H1 (cell line): ENCODE data around the gene KMT2E. TPM values are rescaled to one million over a fixed set of nuclear protein-coding genes. Genes with fewer than 3 reads are reported as not detected.

Source experiments
- BACH1 ChIP-seq: IDR thresholded peaks from 2 replicates; pipeline ENCODE4 v1.6.1; 2012; ENCODE audit warnings: low read length, improper control_type of control experiment
- BCL11A ChIP-seq, 2 experiments: IDR thresholded peaks; one replicate each; pipeline ENCODE4 v1.6.1; 2011; ENCODE audit warnings: low read depth in 2 of 2, low read length in 2 of 2, mild to moderate bottlenecking in 2 of 2
- CBX8 ChIP-seq: fragments of 300-800, 300-1000 bp; sonication (generic); IDR thresholded peaks from 2 replicates; pipeline ENCODE4 v1.7.1; 2016; ENCODE audit warnings: low read depth, low read length, borderline replicate concordance
- EGR1 ChIP-seq: IDR thresholded peaks from 2 replicates; pipeline ENCODE4 v1.6.1; 2011; ENCODE audit warnings: low read depth, low read length, borderline replicate concordance
- JUN ChIP-seq: IDR thresholded peaks from 2 replicates; pipeline ENCODE4 v1.6.1; 2011; ENCODE audit warnings: low read depth, mild to moderate bottlenecking, improper control_type of control experiment, low read length
- KDM1A ChIP-seq: fragments of 200-600, 300-600 bp; sonication (generic); IDR thresholded peaks from 2 replicates; pipeline ENCODE4 v1.7.1; 2016; ENCODE audit warnings: mild to moderate bottlenecking, low read length, borderline replicate concordance
- KDM4A ChIP-seq: IDR thresholded peaks from one replicate; pipeline ENCODE4 v1.7.1; 2012; ENCODE audit warnings: low read depth, mild to moderate bottlenecking, moderate library complexity, low read length, inconsistent platforms; ENCODE audit not compliant: severe bottlenecking
- KDM5A ChIP-seq: fragments of 200-600 bp; IDR thresholded peaks from 2 replicates; pipeline ENCODE4 v1.7.1; 2012; ENCODE audit warnings: mild to moderate bottlenecking, low read length, inconsistent platforms, mixed read lengths
- MAFK ChIP-seq: IDR thresholded peaks from 2 replicates; pipeline ENCODE4 v1.6.1; 2012; ENCODE audit warnings: low read depth, mild to moderate bottlenecking, improper control_type of control experiment, low read length
- POLR2AphosphoS5 ChIP-seq: IDR thresholded peaks from 2 replicates; pipeline ENCODE4 v1.6.1; 2011; ENCODE audit warnings: low read depth, low read length
- RXRA ChIP-seq: IDR thresholded peaks from 2 replicates; pipeline ENCODE4 v1.6.1; 2011; ENCODE audit warnings: low read depth, mild to moderate bottlenecking, low read length, moderate library complexity; ENCODE audit not compliant: insufficient read depth
- SIN3A ChIP-seq, 2 experiments: IDR thresholded peaks in 1 of 2; conservative IDR thresholded peaks in 1 of 2; 2 replicates each; pipeline ENCODE4 v1.6.1; 2011 to 2012; ENCODE audit warnings: low read length in 2 of 2, improper control_type of control experiment in 1 of 2, low read depth in 1 of 2, mild to moderate bottlenecking in 1 of 2
- SP1 ChIP-seq: IDR thresholded peaks from 2 replicates; pipeline ENCODE4 v1.6.1; 2011; ENCODE audit warnings: low read depth, low read length
- SP4 ChIP-seq: IDR thresholded peaks from 2 replicates; pipeline ENCODE4 v1.6.1; 2012; ENCODE audit warnings: low read length, inconsistent platforms
- SRF ChIP-seq: IDR thresholded peaks from 2 replicates; pipeline ENCODE4 v1.6.1; 2011; ENCODE audit warnings: mild to moderate bottlenecking, low read depth, low read length, moderate library complexity
- TBP ChIP-seq: IDR thresholded peaks from 2 replicates; pipeline ENCODE4 v1.6.1; 2011; ENCODE audit warnings: low read depth, low read length, improper control_type of control experiment
- ZNF274 ChIP-seq: IDR thresholded peaks from 2 replicates; pipeline ENCODE4 v1.7.0; 2012; ENCODE audit warnings: low read length, borderline replicate concordance; ENCODE audit errors: extremely low read depth
- polyA plus RNA-seq, 7 experiments: library from polyadenylated mRNA; depleted of rRNA in 3 of 7; stranded (reverse) in 5 of 7; unstranded in 2 of 7; fragments of >200 nt in 5 of 7; fragments of 200-250 nt in 2 of 7; gene quantifications; 1 replicate in 5 of 7; 2 replicates in 1 of 7; 4 replicates in 1 of 7; pipeline versions ENCODE4 v1.2.1 to v1.2.3, GENCODE V29; 2011 to 2013; ENCODE audit warnings: missing spikeins in 2 of 7, mixed read lengths in 2 of 7
- total RNA-seq: library from RNA; stranded (reverse); fragmentation: NEBNext Ultra II Directional; extraction: Animal tissue kit (Norgen Biotek cat#: 25700); gene quantifications from 2 replicates; pipeline ENCODE4 v1.2.1, GENCODE V29; 2021
- TF ChIP-seq, protein P1 (sequence below): IDR thresholded peaks from 2 replicates; pipeline ENCODE4 v1.6.1; 2012; ENCODE audit warnings: low read length, inconsistent platforms
- TF ChIP-seq, protein P2 (sequence below): IDR thresholded peaks from 2 replicates; pipeline ENCODE4 v1.6.1; 2011; ENCODE audit warnings: low read depth, mild to moderate bottlenecking, low read length; ENCODE audit not compliant: insufficient read depth
- TF ChIP-seq, protein P3 (sequence below): IDR thresholded peaks from 2 replicates; pipeline ENCODE4 v1.6.1; 2011; ENCODE audit warnings: low read length, improper control_type of control experiment

The KMT2E gene
- total and polyA plus RNA-seq, 2 of the 8 experiments (the other 6 are each of a cell fraction or from before 2014, with no cell fraction given): 10.9 to 45.0 TPM

DNA sequence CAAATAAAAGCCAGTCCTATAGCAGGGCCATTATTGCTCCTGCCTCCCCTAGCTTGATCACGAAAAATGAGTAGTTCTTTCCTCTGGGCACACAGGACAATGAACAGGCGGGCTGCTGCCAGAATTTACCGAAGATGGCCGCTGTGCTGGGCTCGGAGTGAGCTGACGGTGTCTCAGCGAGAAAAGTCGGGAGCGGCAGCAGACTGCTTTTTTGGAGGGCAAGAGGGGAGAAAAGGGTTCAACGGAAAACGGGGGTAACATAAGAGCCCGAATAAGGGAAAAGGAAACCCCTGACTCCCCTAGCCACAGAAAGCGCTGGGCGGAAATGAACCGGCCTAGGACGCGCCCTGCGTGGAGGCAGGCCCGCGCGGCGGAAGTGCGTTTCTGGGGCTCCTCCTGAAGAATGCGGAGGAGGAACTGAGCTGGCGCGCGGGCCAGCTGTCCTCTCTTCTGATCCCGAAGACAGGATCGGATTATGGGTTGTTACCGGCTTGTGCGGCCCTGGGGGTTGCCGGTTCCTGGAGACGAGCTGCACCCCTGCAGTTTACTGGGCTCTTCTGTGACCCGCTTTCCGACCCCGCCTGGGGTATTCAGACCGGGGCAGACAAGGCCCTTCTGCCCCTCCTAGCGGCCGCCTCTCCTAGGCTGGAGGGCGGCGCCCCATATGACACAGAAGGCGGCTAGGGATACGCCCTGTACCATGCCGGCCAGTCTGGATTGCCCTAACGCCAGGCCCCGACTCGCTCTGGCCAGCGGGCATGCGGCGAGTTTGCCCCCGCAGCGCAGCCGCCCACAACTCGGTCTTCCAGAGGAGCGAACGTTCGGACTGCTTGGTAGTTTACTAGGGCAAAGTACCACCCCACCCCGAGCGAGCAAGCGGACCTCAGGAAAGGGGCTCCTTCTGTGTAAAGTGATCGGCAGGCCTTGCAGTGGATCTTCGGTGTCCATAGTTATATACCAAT is 30.1 kb upstream of the KMT2E start (continued):
- TF ChIP-seq, protein P1, sequence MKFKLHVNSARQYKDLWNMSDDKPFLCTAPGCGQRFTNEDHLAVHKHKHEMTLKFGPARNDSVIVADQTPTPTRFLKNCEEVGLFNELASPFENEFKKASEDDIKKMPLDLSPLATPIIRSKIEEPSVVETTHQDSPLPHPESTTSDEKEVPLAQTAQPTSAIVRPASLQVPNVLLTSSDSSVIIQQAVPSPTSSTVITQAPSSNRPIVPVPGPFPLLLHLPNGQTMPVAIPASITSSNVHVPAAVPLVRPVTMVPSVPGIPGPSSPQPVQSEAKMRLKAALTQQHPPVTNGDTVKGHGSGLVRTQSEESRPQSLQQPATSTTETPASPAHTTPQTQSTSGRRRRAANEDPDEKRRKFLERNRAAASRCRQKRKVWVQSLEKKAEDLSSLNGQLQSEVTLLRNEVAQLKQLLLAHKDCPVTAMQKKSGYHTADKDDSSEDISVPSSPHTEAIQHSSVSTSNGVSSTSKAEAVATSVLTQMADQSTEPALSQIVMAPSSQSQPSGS: no peak
- TF ChIP-seq RXRA (no peak), EGR1 (0 out of 2 replicates have a peak, but pooled peaks have one; percentile 58), MAFK (no peak), KDM1A (no peak), ZNF274 (no peak), TBP (peak; percentile 67), SRF (0 out of 2 replicates have a peak, but pooled peaks have one; percentile 32), SIN3A (conservative IDR thresholded peaks at IDR 0.05 in 1 of 2, IDR thresholded peaks at IDR 0.05 in 1 of 2; ENCODE audit: low read depth in 1 of 2, low read length in 2 of 2) (peak in 1 of 2 experiments; percentile 57; a peak in 1 of 4 replicates), KDM5A (no peak), BCL11A (IDR thresholded peaks at IDR 0.05; ENCODE audit: low read depth in 2 of 2, low read length in 2 of 2) (no peak), CBX8 (no peak), KDM4A (peak; percentile 80), BACH1 (no peak), JUN (no peak), SP1 (no peak), SP4 (no peak), POLR2AphosphoS5 (peak; percentile 89)
- TF ChIP-seq, protein P2, sequence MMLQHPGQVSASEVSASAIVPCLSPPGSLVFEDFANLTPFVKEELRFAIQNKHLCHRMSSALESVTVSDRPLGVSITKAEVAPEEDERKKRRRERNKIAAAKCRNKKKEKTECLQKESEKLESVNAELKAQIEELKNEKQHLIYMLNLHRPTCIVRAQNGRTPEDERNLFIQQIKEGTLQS: no peak
- TF ChIP-seq, protein P3, sequence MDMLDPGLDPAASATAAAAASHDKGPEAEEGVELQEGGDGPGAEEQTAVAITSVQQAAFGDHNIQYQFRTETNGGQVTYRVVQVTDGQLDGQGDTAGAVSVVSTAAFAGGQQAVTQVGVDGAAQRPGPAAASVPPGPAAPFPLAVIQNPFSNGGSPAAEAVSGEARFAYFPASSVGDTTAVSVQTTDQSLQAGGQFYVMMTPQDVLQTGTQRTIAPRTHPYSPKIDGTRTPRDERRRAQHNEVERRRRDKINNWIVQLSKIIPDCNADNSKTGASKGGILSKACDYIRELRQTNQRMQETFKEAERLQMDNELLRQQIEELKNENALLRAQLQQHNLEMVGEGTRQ: no peak
